Stimulated activated CD4-positive, alpha-beta T cell treated with anti-CD3 and anti-CD28 coated beads, Interleukin-4, amount 100 ng/mL, for 24 hours (primary cell): ENCODE results near the gene ASXL2.
A peak's percentile ranks its signal among the peaks of the same experiment; 100 is the strongest.
"Not testable (repeated sequence)": the region's sequence is repeated elsewhere in the genome, so short reads cannot be mapped to it uniquely, and the experiment has no call there.

Experiments used
- DNase-seq: peaks from one replicate; pipeline ENCODE4 v3.0.0-alpha.2; 2020

Gene ASXL2

DNA sequence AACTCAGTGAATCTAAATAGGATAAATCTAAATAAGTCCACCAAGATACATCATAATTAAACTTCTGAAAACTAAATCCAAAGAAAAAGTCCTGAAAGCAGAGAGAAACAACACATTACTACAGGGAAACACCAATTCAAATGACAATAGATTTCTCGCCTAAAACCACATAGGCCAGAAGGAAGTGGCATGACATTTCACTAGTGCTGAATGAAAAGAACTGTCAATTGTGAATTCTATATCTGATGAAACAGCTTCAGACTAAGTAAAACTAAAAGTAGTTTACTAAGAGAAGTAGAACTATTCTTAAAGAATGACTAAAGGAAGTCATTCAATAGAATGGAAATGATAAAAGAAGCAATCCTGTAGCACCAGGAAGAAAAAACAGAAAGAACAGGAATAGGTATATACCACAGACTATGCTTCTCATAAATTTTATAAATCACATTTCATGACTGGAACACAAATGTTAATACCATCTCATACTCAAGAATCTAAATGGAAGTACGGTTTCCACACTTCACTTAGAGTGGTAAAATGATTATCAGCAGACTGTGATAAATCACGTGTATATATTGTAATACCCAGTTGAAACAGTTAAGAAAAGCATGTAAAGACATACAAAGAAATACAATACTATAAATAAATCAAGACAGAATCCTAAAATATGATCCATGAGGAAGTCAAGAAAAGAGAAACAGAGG lies 46.4 kb downstream of the ASXL2 start:
- no peak for DNase-seq

DNA sequence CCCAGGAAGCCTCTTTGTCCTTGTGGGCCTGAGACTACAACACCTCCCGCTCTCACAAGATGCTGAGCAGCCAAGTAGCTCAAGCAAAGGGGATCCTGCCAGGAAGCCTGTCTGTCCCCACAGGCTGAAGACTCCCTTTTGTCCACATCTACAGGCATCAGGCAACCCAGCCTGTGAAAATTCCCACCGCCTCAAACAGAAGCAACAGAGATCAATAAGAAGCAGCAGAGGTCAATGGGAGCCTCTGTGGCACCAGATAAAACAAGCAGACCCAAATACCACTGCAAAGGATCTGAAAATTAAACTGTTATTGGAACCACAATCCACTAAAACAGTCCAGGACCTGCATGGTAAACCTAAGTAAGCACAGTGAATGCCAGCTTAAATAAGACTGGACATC lies 48.5 kb downstream of the ASXL2 start:
- no peak for DNase-seq

DNA sequence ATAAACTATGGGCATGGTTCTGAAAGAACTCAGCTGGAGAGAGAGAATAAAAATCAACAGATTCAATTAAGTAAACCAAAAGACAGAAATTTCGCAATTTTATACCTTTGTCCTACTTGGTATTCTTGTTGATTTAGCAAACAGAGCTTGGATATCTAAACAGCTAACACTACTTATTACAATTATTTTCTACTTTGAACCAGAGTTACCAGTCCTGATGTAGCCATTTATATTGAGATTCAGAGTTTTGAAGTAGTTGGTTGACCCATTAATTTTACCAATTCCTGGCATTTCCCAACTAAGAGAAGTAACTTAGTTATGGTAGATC lies 48.9 kb downstream of the ASXL2 start:
- no peak for DNase-seq

- not testable (repeated sequence) for DNase-seq
Measured at GRCh38 chr2:25828532-25829376, 49.5 kb downstream of the ASXL2 start.

- peak; percentile 67 for DNase-seq
Measured at GRCh38 chr2:25825238-25825637, 53.0 kb downstream of the ASXL2 start.

DNA sequence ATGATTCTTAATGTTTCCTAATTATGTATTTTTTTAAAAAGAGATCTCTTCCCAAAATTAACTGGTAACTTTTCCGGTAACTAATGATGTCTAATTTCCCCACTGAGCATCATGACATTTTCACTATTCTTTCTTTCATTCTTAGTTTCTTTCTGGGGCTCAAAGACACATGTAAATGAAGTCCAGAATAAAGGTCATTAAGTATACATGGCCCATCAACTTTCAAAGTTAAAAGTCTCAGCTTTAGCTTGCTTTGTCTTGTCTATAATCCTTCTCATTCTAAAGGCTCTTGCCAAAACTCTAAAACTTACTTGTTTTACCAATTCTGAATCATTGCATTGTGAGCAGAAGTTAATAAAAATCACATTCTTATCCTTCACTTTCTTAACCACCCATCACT lies 53.6 kb downstream of the ASXL2 start:
- DNase-seq = no peak

- DNase-seq = no peak
Measured at GRCh38 chr2:25824216-25824615, 54.1 kb downstream of the ASXL2 start.

- DNase-seq = peak; percentile 61
Measured at GRCh38 chr2:25822190-25823117, 55.8 kb downstream of the ASXL2 start.

DNA sequence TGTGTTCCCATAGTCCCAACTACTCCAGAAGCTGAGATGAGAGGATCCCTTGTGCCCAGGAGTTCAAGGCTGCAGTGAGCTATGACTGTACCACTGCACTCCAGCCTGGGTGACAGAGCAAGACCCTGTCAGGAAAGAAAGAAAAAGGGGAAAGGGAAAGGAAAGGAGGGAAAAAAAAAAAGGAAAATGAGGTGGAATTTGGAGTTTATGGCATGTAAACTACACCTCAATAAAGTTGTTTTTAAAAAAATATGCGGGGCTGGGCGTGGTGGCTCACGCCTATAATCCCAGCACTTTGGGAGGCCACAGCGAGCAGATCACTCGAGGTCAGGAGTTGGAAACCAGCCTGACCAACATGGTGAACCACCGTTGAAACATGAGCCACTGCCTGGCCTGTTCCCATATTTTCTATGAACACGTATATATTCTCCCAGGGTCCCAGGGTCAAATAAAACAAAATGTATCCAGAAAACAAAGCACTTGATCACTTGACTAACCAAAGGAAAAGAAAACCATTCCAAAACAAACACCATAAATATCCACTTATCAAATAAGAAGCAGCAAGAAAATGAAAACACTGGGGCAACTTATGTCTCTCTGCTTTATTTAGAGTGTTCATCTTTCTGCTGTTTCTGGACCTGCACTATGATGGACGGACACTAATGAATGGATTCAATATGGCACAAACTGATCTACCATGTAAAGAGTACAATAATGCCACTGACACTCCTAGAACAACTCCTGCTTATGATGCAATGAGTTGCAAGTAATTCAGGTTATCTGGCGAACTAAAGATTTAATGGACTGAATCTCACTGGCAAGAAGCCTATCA lies 56.8 kb downstream of the ASXL2 start:
- no peak for DNase-seq

- DNase-seq = no peak
Measured at GRCh38 chr2:25819597-25820039, 58.7 kb downstream of the ASXL2 start.

DNA sequence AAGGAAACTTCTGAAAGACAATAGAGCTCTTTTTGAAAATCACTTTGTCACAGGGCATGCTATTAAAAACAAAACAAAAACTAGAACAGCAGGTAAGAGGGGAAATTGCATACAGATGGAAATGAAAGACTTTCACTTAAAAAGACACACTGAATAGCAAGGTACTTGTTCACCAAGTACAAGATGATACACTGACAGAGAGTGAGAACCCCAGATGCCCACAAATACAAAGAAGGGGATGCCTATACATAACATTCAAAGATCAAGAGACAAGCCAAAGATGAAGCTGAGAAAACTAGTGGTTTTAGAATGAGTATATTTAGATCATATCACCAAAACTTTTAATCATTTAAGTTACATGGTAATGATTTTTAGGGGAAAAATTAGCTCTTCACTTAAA lies 60.7 kb downstream of the ASXL2 start:
- DNase-seq = peak; percentile 27

DNA sequence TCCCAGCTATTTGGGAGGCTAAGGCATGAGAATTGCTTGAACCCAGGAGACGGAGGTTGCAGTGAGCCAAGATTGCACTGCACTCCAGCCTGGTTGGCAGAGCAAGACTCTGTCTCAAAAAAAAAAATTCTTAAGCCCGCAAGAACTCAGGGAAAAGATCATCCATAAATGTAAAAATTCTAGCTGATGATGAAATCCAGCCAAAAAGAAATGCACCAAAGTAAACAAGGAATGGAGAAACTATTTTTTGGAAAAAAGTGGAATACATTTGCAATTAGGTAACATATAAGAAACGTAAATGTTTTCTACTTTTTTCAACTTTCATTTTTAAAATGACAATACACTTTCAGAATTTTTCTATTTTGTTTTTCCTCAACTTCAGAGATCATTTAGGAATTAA lies 61.3 kb downstream of the ASXL2 start:
- no peak for DNase-seq

DNA sequence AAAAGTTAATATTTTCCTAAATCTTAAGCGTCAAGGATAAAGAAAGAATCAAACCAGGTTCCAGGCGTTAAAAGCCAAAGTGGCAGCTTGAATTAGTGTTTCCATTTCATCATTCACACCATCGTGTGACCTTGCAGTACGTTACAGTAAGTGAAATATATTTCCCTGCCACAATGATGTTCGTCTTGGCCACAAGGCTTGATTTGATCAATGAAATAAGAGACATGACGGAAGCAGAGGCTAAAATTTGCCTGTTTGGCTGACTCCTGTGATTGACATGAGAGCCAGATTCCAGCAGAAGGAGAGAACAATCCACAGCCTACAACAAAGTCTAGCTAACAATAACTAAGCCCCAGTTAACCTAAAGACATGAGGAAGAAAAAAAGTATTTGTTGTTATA lies 62.0 kb downstream of the ASXL2 start:
- no peak for DNase-seq

DNA sequence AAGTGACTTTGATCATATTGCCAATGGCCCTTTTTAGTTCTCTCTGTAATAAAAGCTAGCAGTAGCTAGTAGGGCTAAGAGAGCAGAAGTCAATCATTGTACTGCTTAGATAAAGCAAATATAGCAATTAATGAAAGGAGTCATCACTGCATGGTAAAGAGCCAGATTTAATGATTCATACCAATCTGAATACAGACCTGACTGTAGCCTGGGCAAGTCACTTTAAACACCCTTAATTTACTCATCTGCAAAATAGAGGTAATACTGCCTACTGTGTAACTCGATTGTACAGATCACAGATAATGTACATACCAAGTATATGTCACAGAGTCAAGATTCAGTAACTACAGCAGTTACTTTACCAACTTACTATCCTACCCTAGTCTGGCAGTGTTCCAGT lies 63.6 kb downstream of the ASXL2 start:
- no peak for DNase-seq

GRCh38 chr2:25810428-25810827 lies 67.9 kb downstream of the ASXL2 start:
- DNase-seq = no peak

DNA sequence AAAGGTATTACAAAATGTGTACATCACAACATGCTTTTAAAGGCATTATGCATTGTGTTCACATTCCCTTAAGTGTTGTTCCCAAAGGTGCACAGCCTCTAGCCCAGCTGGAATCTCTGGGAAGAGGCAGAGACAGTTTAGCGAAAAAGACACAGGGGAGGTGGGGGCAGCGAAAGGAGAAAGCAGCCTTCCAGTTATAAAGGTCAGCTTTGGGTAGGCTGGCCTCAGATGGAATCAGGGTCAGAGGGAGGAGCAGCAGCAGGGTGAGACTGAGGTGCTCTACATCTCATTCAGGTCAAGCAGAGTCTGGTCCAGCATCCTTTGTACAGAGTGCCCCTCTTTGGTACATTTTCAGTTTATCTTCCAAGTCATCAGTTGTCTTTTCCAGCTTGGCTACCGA lies 68.6 kb downstream of the ASXL2 start:
- no peak for DNase-seq

- DNase-seq = no peak
Measured at GRCh38 chr2:25808006-25808383, 70.3 kb downstream of the ASXL2 start.

DNA sequence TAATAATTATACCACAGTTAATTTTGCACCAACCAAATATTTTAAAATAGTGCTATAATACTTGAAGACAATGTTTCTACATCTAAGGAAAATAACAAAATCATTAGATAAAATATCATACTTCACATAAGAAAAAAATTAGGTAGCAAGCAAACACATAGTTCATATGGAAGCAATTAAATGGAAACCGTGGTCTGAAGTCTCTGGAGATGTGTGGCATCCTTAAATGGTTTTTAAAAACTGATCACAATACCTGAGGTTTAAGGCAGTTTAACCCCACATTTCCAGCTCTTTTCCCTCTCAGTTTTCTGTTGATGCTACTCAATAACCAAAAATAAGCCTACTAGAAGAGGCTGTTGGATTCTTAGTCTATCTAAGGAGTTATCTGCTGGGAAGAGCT lies 71.3 kb downstream of the ASXL2 start:
- no peak for DNase-seq

DNA sequence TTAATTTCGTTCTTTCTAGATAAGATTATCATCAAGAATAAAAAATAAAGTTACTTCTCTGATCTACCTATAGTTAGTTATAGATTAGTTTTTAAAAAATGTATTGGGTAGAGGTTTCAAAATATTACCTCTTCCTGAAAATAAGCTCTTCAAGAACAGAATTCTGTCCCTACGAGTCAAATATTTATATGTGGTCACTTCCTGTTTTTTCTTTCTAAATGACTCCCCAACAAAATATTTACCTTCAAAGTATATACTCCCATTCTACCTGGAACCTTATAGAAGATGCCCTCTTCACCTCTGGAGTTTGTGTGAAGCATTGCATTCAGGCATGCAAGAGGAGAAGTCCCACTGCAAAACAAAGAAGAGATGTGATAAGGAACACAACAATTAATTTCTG lies 72.3 kb downstream of the ASXL2 start:
- no peak for DNase-seq

DNA sequence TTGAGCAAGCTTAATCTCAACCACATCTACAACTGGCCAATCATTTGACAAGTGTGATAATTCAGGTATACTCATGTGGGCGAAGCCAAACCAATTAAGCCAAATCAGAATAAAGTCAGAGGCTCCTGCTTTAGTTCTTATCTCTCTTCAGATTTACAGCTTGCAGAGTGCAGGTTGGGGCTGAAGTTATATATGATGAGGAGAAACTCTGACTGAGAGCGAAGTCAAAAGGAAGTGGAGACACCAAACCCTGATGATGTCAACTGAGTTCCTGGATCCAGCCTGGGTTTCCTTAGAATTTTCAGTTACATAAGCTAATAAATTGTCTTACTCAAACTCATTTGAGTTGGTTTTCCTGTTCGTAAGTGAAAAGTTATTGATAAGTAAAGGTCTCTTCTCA lies 73.9 kb downstream of the ASXL2 start:
- DNase-seq = no peak

DNA sequence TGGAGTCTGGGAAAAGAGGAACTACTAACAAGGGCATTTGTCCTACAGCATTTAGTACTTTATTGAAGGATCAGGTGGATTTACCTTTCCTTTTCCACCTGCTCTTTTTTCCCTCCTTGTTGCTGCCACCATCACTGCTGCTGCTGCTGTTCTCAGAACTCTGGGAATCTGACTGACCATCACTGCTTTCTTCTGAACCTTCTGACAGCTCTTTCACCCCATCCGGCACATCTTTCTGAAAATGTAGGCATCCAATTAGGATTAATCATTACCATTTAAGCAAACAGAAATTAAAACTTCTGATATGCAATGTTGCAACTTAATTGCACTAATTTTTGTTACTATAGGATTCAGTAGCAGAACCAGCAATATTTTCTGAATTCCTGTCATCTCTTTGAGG lies 79.0 kb downstream of the ASXL2 start:
- DNase-seq = no peak
